H1 (cell line): Measurements from ENCODE around the gene SAMD4A. TPM values are rescaled to one million over a fixed set of nuclear protein-coding genes. Genes with fewer than 3 reads are reported as not detected.

ENCODE experiments used
- CTCF ChIP-seq, 3 experiments: IDR thresholded peaks; 1 replicate in 2 of 3; 2 replicates in 1 of 3; pipeline versions ENCODE4 v1.5.1 to v1.6.1; 2011; ENCODE audit warnings: low read length in 3 of 3, mild to moderate bottlenecking in 3 of 3, inconsistent platforms in 2 of 3, low read depth in 1 of 3, moderate library complexity in 1 of 3; ENCODE audit not compliant: insufficient read depth in 1 of 3; ENCODE audit errors: control extremely low read depth in 1 of 3
- GTF2F1 ChIP-seq: IDR thresholded peaks from 2 replicates; pipeline ENCODE4 v1.6.1; 2012; ENCODE audit warnings: low read depth, low read length, improper control_type of control experiment, borderline replicate concordance
- MAFK ChIP-seq: IDR thresholded peaks from 2 replicates; pipeline ENCODE4 v1.6.1; 2012; ENCODE audit warnings: low read depth, mild to moderate bottlenecking, improper control_type of control experiment, low read length
- RNF2 ChIP-seq: fragments of 200-900, 300-1000 bp; sonication (generic); IDR thresholded peaks from 2 replicates; pipeline ENCODE4 v1.7.1; 2016; ENCODE audit warnings: borderline replicate concordance, low read depth, mild to moderate bottlenecking, antibody characterized with exemption, low read length; ENCODE audit not compliant: poor library complexity, severe bottlenecking; ENCODE audit errors: missing control alignments
- polyA plus RNA-seq, 7 experiments: library from polyadenylated mRNA; depleted of rRNA in 3 of 7; stranded (reverse) in 5 of 7; unstranded in 2 of 7; fragments of >200 nt in 5 of 7; fragments of 200-250 nt in 2 of 7; gene quantifications; 1 replicate in 5 of 7; 2 replicates in 1 of 7; 4 replicates in 1 of 7; pipeline versions ENCODE4 v1.2.1 to v1.2.3, GENCODE V29; 2011 to 2013; ENCODE audit warnings: missing spikeins in 2 of 7, mixed read lengths in 2 of 7
- total RNA-seq: library from RNA; stranded (reverse); fragmentation: NEBNext Ultra II Directional; extraction: Animal tissue kit (Norgen Biotek cat#: 25700); gene quantifications from 2 replicates; pipeline ENCODE4 v1.2.1, GENCODE V29; 2021

SAMD4A gene
- total and polyA plus RNA-seq, 2 of the 8 experiments (the other 6 are each of a cell fraction or from before 2014, with no cell fraction given) = 2.4 to 12.3 TPM

GRCh38 chr14:54754623-54755386 lies 187.9 kb downstream of the SAMD4A start (continued):
- TF ChIP-seq CTCF (IDR thresholded peaks at IDR 0.05; ENCODE audit: control extremely low read depth in 1 of 3, insufficient read depth in 1 of 3, low read depth in 1 of 3, low read length in 3 of 3) = no peak
- no peak for TF ChIP-seq MAFK
- TF ChIP-seq GTF2F1 = no peak
- no peak for TF ChIP-seq RNF2
